Activated B cell treated with CpG ODN at 0.5 μM for 24 hours (primary cell): Measurements from ENCODE around the gene RYR2. TPM values are rescaled to one million over a fixed set of nuclear protein-coding genes. Genes with fewer than 3 reads are reported as not detected.

Source experiments
- ATAC-seq: fragments of 200-7000 bp; cut with Tn5 transposase; one replicate; pipeline ENCODE4 v1.10.0; 2021; ENCODE audit warnings: low read depth, mild to moderate bottlenecking, moderate library complexity
- CTCF ChIA-PET: fragments of 350-600 bp; sonication (Branson Sonifier 250); formaldehyde crosslinking; loops from one replicate; lab custom pipeline; 2021; ENCODE audit warnings: antibody characterized with exemption; lab: Charles Lee
- POLR2A ChIA-PET: fragments of 350-600 bp; sonication (Branson Sonifier 250); formaldehyde crosslinking; loops from one replicate; lab custom pipeline; 2021; ENCODE audit warnings: antibody characterized with exemption; lab: Charles Lee
- DNase-seq: peaks from one replicate; pipeline ENCODE4 v3.0.0; 2022
- H3K27ac Mint-ChIP-seq: one replicate; pipeline ENCODE4 v1.8.0; 2020; ENCODE audit warnings: mixed read lengths
- H3K27me3 Mint-ChIP-seq: one replicate; pipeline ENCODE4 v1.8.0; 2021; ENCODE audit warnings: mixed read lengths
- H3K36me3 Mint-ChIP-seq: one replicate; pipeline ENCODE4 v1.8.0; 2021; ENCODE audit warnings: low read depth, mixed read lengths
- H3K4me1 Mint-ChIP-seq: one replicate; pipeline ENCODE4 v1.8.0; 2021; ENCODE audit warnings: mixed read lengths
- H3K4me3 Mint-ChIP-seq: one replicate; pipeline ENCODE4 v1.8.0; 2020; ENCODE audit warnings: mild to moderate bottlenecking, mixed read lengths
- H3K9me3 Mint-ChIP-seq: one replicate; pipeline ENCODE4 v1.8.0; 2020; ENCODE audit warnings: mixed read lengths
- intact Hi-C: fragments of 100-400 bp; cut with micrococcal nuclease; formaldehyde crosslinking; loops from one replicate; pipeline ENCODE4 v1.15.1; 2024
- total RNA-seq: library from RNA; stranded (reverse); gene quantifications from 2 replicates; pipeline ENCODE4 v1.2.3, GENCODE V29; 2022
- TF ChIP-seq, protein P1 (sequence below): fragments of 200-600 bp; IDR thresholded peaks from one replicate; pipeline ENCODE4 v1.8.0; 2022; ENCODE audit warnings: antibody characterized with exemption, mild to moderate bottlenecking

The RYR2 gene
- total RNA-seq: not detected in 2 replicates

DNA sequence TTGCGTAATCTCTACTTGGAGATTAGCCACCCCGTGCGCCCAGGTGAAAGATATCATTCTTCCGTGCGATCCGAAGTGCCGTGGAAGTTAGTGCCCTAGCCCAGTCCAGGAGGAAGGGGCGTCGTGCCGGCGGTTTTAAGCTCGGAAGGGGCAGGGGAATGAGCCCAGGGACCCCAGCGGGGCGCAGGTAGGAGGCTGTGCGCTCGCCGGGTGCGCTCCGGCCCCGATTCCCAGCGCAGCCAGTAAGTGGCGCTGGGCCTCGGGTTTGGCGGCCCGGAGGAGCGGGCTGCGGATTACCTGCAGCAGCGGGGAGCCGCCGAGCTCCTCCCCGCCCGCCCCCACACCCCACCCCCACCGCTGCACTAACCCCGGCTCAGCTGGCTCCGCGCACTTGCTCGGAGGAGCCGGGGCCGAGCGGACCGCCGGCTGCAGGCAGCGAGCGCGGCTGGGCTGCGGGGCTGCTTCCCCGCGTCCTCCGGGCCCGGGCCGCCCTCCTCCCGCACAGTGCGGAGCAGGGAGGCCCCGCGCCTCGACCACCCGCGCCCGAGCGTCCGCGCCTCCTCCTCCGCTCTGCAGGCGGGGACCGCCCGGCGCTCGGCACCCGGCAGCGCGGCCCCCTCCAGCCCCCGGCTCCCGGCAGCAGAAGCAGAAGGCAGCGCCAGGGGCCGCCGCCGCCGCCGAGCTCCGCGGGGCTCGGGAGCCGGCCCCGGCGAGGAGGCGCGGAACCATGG, at the start of gene RYR2:
RYR2 (plus strand) TSS at position 390 of the 731 bp plus-strand sequence; CDS start at position 728, 338 bp downstream.
- DNase-seq: no peak

DNA sequence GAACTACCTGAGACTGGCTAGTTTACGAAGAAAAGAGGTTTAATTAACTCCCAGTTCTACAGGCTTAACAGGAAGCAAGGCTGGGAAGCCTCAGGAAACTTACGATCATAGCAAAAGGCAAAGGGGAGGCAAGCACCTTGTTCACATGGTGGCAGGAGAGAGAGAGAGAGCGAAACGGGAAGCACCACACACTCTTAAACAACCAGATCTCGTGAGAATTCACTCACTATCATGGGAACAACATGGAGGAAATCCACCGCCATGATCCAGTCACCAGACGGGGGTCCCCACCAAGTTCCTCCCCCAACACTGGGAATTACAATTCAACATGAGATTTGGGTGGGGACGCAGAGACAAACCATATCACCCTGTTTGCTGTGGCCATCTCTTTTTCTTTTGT, 49.5 kb upstream of the RYR2 start:
- H3K4me1 Mint-ChIP-seq: no peaks in the 10 kb centered on the region
- H3K36me3 Mint-ChIP-seq: no peaks in the 10 kb centered on the region
- ATAC-seq (no peak), DNase-seq (no peak)
- POLR2A ChIA-PET: no interaction called here
- CTCF ChIA-PET: no interaction called here
- H3K4me3 Mint-ChIP-seq: no peak overlapping the region
- intact Hi-C loops: no loop called here
- H3K27me3 Mint-ChIP-seq: no peaks in the 10 kb centered on the region
- H3K9me3 Mint-ChIP-seq: peaks cover 21% of the 10 kb centered on the region
- TF ChIP-seq, protein P1, sequence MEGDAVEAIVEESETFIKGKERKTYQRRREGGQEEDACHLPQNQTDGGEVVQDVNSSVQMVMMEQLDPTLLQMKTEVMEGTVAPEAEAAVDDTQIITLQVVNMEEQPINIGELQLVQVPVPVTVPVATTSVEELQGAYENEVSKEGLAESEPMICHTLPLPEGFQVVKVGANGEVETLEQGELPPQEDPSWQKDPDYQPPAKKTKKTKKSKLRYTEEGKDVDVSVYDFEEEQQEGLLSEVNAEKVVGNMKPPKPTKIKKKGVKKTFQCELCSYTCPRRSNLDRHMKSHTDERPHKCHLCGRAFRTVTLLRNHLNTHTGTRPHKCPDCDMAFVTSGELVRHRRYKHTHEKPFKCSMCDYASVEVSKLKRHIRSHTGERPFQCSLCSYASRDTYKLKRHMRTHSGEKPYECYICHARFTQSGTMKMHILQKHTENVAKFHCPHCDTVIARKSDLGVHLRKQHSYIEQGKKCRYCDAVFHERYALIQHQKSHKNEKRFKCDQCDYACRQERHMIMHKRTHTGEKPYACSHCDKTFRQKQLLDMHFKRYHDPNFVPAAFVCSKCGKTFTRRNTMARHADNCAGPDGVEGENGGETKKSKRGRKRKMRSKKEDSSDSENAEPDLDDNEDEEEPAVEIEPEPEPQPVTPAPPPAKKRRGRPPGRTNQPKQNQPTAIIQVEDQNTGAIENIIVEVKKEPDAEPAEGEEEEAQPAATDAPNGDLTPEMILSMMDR: no peak
- no peak overlapping the region for H3K27ac Mint-ChIP-seq

More for the DNA sequence above, at the start of gene RYR2:
- H3K9me3 Mint-ChIP-seq: no peaks in the 10 kb centered on the region
- H3K4me1 Mint-ChIP-seq: peaks cover 9% of the 10 kb centered on the region
- peaks cover 42% of the 10 kb centered on the region for H3K27me3 Mint-ChIP-seq
- intact Hi-C loops: no loop called here
- ChIA-PET CTCF (no interaction called here), POLR2A (no interaction called here)
- H3K36me3 Mint-ChIP-seq: no peaks in the 10 kb centered on the region
- TF ChIP-seq, protein P1: no peak
- no peak for ATAC-seq
- no peak within 1 kb of the TSS for H3K27ac Mint-ChIP-seq
- no peak within 1 kb of the TSS for H3K4me3 Mint-ChIP-seq

DNA sequence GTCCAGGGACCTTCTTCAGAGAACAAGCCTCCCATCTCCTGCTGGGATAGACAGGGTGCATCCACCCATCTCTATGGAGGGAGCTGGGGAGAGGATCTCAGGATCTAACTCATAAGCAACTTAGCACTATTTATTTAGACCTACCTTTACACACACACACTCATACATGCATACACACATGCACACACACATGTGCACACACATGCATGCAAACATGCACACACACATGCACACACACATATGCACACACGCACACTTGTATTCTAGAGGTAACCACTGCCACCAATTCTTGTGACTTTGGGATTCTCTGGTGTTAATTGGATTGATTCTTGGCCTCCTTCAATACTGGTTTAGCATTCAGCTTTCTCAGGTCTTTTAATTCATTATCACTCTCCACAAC, 47.5 kb upstream of the RYR2 start:
- no peak for DNase-seq
- ChIA-PET POLR2A (no interaction called here), CTCF (no interaction called here)
- Mint-ChIP-seq H3K27me3 (peaks cover under 1% of the 10 kb centered on the region), H3K9me3 (peaks cover 10% of the 10 kb centered on the region), H3K36me3 (no peaks in the 10 kb centered on the region), H3K4me1 (no peaks in the 10 kb centered on the region), H3K4me3 (no peak overlapping the region), H3K27ac (no peak overlapping the region)
- intact Hi-C loops: no loop called here
- TF ChIP-seq, protein P1: no peak
- ATAC-seq: no peak

DNA sequence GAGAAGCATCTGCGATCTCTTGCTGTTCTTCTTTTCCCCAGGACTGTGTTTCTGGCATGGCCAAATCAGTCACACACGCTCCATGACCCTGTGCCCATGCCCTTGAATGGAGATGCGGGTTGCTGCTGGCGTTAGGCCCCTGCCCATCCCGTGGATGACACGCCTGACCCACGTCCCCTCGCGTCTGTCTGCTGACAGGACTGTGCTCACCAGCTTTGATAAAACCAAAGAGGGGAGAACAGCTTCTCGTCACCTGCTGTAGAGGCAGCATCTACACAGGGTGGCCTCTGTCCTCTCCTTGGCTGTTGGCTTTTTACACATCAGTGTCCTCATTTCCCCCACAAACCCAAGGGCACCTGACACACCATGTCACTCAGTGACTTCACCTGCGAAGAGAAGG, 44.6 kb upstream of the RYR2 start:
- H3K36me3 Mint-ChIP-seq: no peaks in the 10 kb centered on the region
- H3K27ac Mint-ChIP-seq: no peak overlapping the region
- H3K4me3 Mint-ChIP-seq: no peak overlapping the region
- no peaks in the 10 kb centered on the region for H3K9me3 Mint-ChIP-seq
- H3K27me3 Mint-ChIP-seq: peaks cover 2% of the 10 kb centered on the region
- no peak for DNase-seq
- ATAC-seq: no peak
- ChIA-PET POLR2A (no interaction called here), CTCF (no interaction called here)
- intact Hi-C loops: no loop called here
- TF ChIP-seq, protein P1: no peak
- no peaks in the 10 kb centered on the region for H3K4me1 Mint-ChIP-seq

DNA sequence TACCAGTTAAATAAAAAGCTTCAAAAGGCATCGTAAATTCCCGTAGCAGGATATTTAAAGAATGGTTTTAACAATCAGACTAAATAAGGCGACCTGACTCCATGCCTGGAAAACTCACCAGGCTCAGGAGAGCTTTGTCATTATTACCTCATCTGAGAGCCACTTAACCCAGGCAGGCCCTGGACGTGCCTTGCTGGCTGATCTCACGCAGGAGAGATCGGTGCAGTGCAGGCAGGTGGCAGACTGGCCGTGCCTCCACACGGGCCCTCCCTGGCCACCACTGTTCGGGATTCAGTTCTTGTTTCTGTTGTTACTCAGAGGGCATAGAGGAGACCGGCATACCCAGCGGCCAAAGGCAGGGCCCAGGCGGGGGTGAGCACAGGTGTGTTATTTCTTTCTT, 44.1 kb upstream of the RYR2 start:
- TF ChIP-seq, protein P1: no peak
- POLR2A ChIA-PET: no interaction called here
- Mint-ChIP-seq H3K9me3 (no peaks in the 10 kb centered on the region), H3K27me3 (peaks cover 2% of the 10 kb centered on the region), H3K4me1 (no peaks in the 10 kb centered on the region), H3K27ac (no peak overlapping the region), H3K4me3 (no peak overlapping the region), H3K36me3 (no peaks in the 10 kb centered on the region)
- DNase-seq: no peak
- intact Hi-C loops: no loop called here
- CTCF ChIA-PET: no interaction called here
- no peak for ATAC-seq
